Neural progenitor cell (in vitro differentiated cells): ENCODE measurements around the gene IL17B. TPM values are rescaled to one million over a fixed set of nuclear protein-coding genes. Genes with fewer than 3 reads are reported as not detected.

Experiments used
- DNase-seq: peaks from one replicate; pipeline ENCODE4 v3.0.0-alpha.2; 2016; ENCODE audit warnings: low spot score
- H2AFZ ChIP-seq: fragments of 200-600 bp; sonication (generic); replicated peaks from 2 replicates; pipeline ENCODE4 v1.6.1; 2016; ENCODE audit warnings: antibody characterized with exemption
- H3F3A ChIP-seq: fragments of 200-600 bp; sonication (generic); 2 replicates; pipeline ENCODE4 v1.6.1; 2016; ENCODE audit warnings: antibody characterized with exemption, low read depth
- H3K27ac ChIP-seq: fragments of 200-600 bp; sonication (generic); 2 replicates; pipeline ENCODE4 v1.5.1; 2016; ENCODE audit warnings: mild to moderate bottlenecking
- H3K27me3 ChIP-seq: fragments of 200-600 bp; sonication (generic); 2 replicates; pipeline ENCODE4 v1.6.1; 2016; ENCODE audit warnings: mild to moderate bottlenecking, moderate library complexity
- H3K36me3 ChIP-seq: fragments of 200-600 bp; sonication (generic); 2 replicates; pipeline ENCODE4 v1.5.1; 2016
- H3K4me1 ChIP-seq: fragments of 200-600 bp; sonication (generic); 2 replicates; pipeline ENCODE4 v1.6.1; 2016; ENCODE audit warnings: mixed run types
- H3K4me2 ChIP-seq: fragments of 200-600 bp; sonication (generic); 2 replicates; pipeline ENCODE4 v1.6.1; 2016
- H3K4me3 ChIP-seq: fragments of 200-600 bp; sonication (generic); 2 replicates; pipeline ENCODE4 v1.5.1; 2016
- H3K79me2 ChIP-seq: fragments of 200-600 bp; sonication (generic); 2 replicates; pipeline ENCODE4 v1.6.1; 2016; ENCODE audit warnings: low read depth
- H3K9ac ChIP-seq: fragments of 200-600 bp; sonication (generic); 2 replicates; pipeline ENCODE4 v1.6.1; 2016
- H3K9me3 ChIP-seq: fragments of 200-600 bp; sonication (generic); 2 replicates; pipeline ENCODE4 v1.5.1; 2016; ENCODE audit warnings: low read depth
- H4K20me1 ChIP-seq: fragments of 200-600 bp; sonication (generic); 2 replicates; pipeline ENCODE4 v1.6.1; 2016; ENCODE audit warnings: low read depth
- H3K27ac Mint-ChIP-seq: 3 replicates; pipeline ENCODE4 v1.8.0; 2021; ENCODE audit warnings: mixed read lengths
- H3K27me3 Mint-ChIP-seq: 2 replicates; pipeline ENCODE4 v1.8.0; 2022; ENCODE audit warnings: low read depth, mild to moderate bottlenecking, inconsistent platforms, moderate library complexity, mixed read lengths; ENCODE audit not compliant: insufficient read depth
- H3K36me3 Mint-ChIP-seq: 3 replicates; pipeline ENCODE4 v1.8.0; 2021; ENCODE audit warnings: mixed read lengths
- H3K4me1 Mint-ChIP-seq: 3 replicates; pipeline ENCODE4 v1.8.0; 2021; ENCODE audit warnings: mixed read lengths
- H3K4me3 Mint-ChIP-seq: 3 replicates; pipeline ENCODE4 v1.8.0; 2021; ENCODE audit warnings: mild to moderate bottlenecking, moderate library complexity, mixed read lengths
- H3K9me3 Mint-ChIP-seq: 3 replicates; pipeline ENCODE4 v1.8.0; 2020; ENCODE audit warnings: mixed read lengths
- CTCF ChIP-seq: fragments of 200-600 bp; sonication (generic); IDR thresholded peaks from 2 replicates; pipeline ENCODE4 v1.5.1; 2017; ENCODE audit warnings: antibody characterized with exemption, mild to moderate bottlenecking
- EZH2 ChIP-seq: fragments of 200-600 bp; sonication (generic); IDR thresholded peaks from 2 replicates; pipeline ENCODE4 v1.6.1; 2017; ENCODE audit warnings: antibody characterized with exemption, mild to moderate bottlenecking, moderate library complexity
- EZH2phosphoT487 ChIP-seq: fragments of 200-600 bp; sonication (generic); IDR thresholded peaks from 2 replicates; pipeline ENCODE4 v1.6.1; 2017; ENCODE audit warnings: antibody characterized with exemption
- total RNA-seq: library from RNA; depleted of rRNA; stranded (reverse); fragments of >200 nt; gene quantifications from 2 replicates; pipeline ENCODE4 v1.2.3, GENCODE V29; 2015; ENCODE audit warnings: low replicate concordance

Gene IL17B
- total RNA-seq, 1 donor from 2014 or later, result not detected

- Histone ChIP-seq H3K4me1 (peaks cover 3% of the 10 kb centered on the region), H3K9me3 (no peaks in the 10 kb centered on the region), H3K79me2 (no peaks in the 10 kb centered on the region), H3K27ac (no peak overlapping the region), H3K4me2 (no peak overlapping the region), H3K4me3 (no peak overlapping the region), H3K36me3 (no peaks in the 10 kb centered on the region), H4K20me1 (no peaks in the 10 kb centered on the region), H3K27me3 (no peaks in the 10 kb centered on the region), H3K9ac (no peak overlapping the region), H3F3A (no peaks in the 10 kb centered on the region), H2AFZ (no peak overlapping the region)
- no peak overlapping the region for H3K4me3 Mint-ChIP-seq
- TF ChIP-seq EZH2phosphoT487 (no peak), CTCF (no peak), EZH2 (no peak)
- no peaks in the 10 kb centered on the region for H3K27me3 Mint-ChIP-seq
- no peaks in the 10 kb centered on the region for H3K9me3 Mint-ChIP-seq
- H3K4me1 Mint-ChIP-seq, result peaks cover 23% of the 10 kb centered on the region
- DNase-seq, result no peak
- no peaks in the 10 kb centered on the region for H3K36me3 Mint-ChIP-seq
- no peak overlapping the region for H3K27ac Mint-ChIP-seq
Observed at GRCh38 chr5:149370878-149371277, 8.2 kb downstream of the IL17B start.

GRCh38 chr5:149367972-149368645 is 11.0 kb downstream of the IL17B start:
- Mint-ChIP-seq H3K4me1 (peaks cover 20% of the 10 kb centered on the region), H3K4me3 (no peak overlapping the region), H3K36me3 (no peaks in the 10 kb centered on the region), H3K27me3 (no peaks in the 10 kb centered on the region), H3K27ac (peak overlapping the region; percentile 58), H3K9me3 (no peaks in the 10 kb centered on the region)
- Histone ChIP-seq H2AFZ (no peak overlapping the region), H4K20me1 (no peaks in the 10 kb centered on the region), H3K4me2 (no peak overlapping the region), H3K36me3 (no peaks in the 10 kb centered on the region), H3K27ac (no peak overlapping the region), H3K4me3 (no peak overlapping the region), H3K27me3 (no peaks in the 10 kb centered on the region), H3K9me3 (no peaks in the 10 kb centered on the region), H3K4me1 (peaks cover 3% of the 10 kb centered on the region), H3K79me2 (no peaks in the 10 kb centered on the region), H3K9ac (no peak overlapping the region), H3F3A (no peaks in the 10 kb centered on the region)
- no peak for DNase-seq
- no peak for TF ChIP-seq CTCF
- TF ChIP-seq EZH2phosphoT487, result no peak
- TF ChIP-seq EZH2, result no peak

DNA sequence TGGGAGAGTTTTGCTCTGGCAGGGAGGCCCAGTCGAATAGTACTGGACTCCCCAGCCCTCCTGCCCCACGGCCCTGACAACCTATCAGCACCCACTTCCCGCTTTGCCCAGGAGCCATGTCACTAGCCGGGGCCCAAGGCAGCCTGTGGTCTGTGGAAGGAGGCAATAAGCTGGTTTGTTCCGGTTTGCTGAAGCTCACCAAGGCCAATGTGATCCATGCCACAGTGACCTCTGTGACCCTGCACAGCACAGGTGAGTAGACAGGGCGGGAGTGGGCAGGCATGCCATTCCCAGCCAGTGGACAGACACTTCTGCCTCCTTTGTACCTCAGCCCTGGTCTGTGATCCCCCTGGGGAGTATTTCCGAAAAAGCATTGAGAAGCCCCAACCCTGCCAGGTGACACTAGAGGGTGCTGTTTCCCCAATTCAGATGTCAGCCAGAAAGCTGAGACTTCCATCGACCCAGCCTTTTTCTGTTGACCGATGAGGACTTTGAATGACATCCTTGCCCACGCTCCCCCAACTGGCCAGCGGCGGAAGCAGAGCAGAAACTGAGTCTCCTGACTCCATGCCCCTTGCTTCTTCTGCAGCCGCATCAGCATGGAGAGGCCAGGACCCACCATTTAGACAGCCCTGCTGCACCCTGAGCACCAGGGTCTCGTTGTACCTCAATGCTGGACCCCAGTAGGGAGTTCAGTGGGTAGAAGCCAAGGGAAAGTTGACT is 11.7 kb downstream of the IL17B start:
- no peaks in the 10 kb centered on the region for H3F3A ChIP-seq
- no peaks in the 10 kb centered on the region for H3K79me2 ChIP-seq
- H3K4me3 ChIP-seq, result no peak overlapping the region
- Mint-ChIP-seq H3K4me1 (peaks cover 20% of the 10 kb centered on the region), H3K4me3 (no peak overlapping the region), H3K36me3 (no peaks in the 10 kb centered on the region), H3K27ac (peak overlapping the region; percentile 17), H3K9me3 (no peaks in the 10 kb centered on the region), H3K27me3 (no peaks in the 10 kb centered on the region)
- no peaks in the 10 kb centered on the region for H3K27me3 ChIP-seq
- no peak for TF ChIP-seq EZH2
- TF ChIP-seq CTCF, result peak; percentile 84
- TF ChIP-seq EZH2phosphoT487, result no peak
- H4K20me1 ChIP-seq, result no peaks in the 10 kb centered on the region
- H2AFZ ChIP-seq, result no peak overlapping the region
- H3K27ac ChIP-seq, result no peak overlapping the region
- no peak overlapping the region for H3K9ac ChIP-seq
- peak; percentile 91 for DNase-seq
- H3K4me2 ChIP-seq, result no peak overlapping the region
- peaks cover 3% of the 10 kb centered on the region for H3K4me1 ChIP-seq
- H3K36me3 ChIP-seq, result no peaks in the 10 kb centered on the region
- no peaks in the 10 kb centered on the region for H3K9me3 ChIP-seq
